Hepatocyte (in vitro differentiated cells): ENCODE data around the gene SYNJ2. TPM values are rescaled to one million over a fixed set of nuclear protein-coding genes. Genes with fewer than 3 reads are reported as not detected.

Source experiments
- DNase-seq: peaks from one replicate; pipeline ENCODE4 v3.0.0-alpha.2; 2016; ENCODE audit warnings: low spot score
- H2AFZ ChIP-seq: fragments of 200-600 bp; sonication (generic); 2 replicates; pipeline ENCODE4 v1.6.0; 2016; ENCODE audit warnings: antibody characterized with exemption, mild to moderate bottlenecking
- H3K27ac ChIP-seq: fragments of 200-600 bp; sonication (generic); 2 replicates; pipeline ENCODE4 v1.5.1; 2016; ENCODE audit warnings: mild to moderate bottlenecking
- H3K27me3 ChIP-seq: fragments of 200-600 bp; sonication (generic); 2 replicates; pipeline ENCODE4 v1.6.1; 2016
- H3K36me3 ChIP-seq: fragments of 200-600 bp; sonication (generic); replicated peaks from 2 replicates; pipeline ENCODE4 v1.5.1; 2016; ENCODE audit warnings: low read depth; ENCODE audit not compliant: insufficient read depth
- H3K4me1 ChIP-seq: fragments of 200-600 bp; sonication (generic); 2 replicates; pipeline ENCODE4 v1.5.1; 2016; ENCODE audit warnings: mild to moderate bottlenecking, moderate library complexity; ENCODE audit not compliant: insufficient read depth
- H3K4me2 ChIP-seq: fragments of 200-600 bp; sonication (generic); 2 replicates; pipeline ENCODE4 v1.6.0; 2016
- H3K4me3 ChIP-seq: fragments of 200-600 bp; sonication (generic); 2 replicates; pipeline ENCODE4 v1.5.1; 2016; ENCODE audit warnings: mild to moderate bottlenecking
- H3K79me2 ChIP-seq: fragments of 200-600 bp; sonication (generic); 2 replicates; pipeline ENCODE4 v1.6.0; 2017; ENCODE audit warnings: mild to moderate bottlenecking
- H3K9me2 ChIP-seq: fragments of 200-600 bp; sonication (generic); replicated peaks from 2 replicates; pipeline ENCODE4 v1.6.0; 2017; ENCODE audit warnings: mild to moderate bottlenecking; ENCODE audit not compliant: insufficient read depth
- H3K9me3 ChIP-seq: fragments of 200-600 bp; sonication (generic); 2 replicates; pipeline ENCODE4 v1.5.1; 2016; ENCODE audit warnings: low read depth, mild to moderate bottlenecking
- H4K20me1 ChIP-seq: fragments of 200-600 bp; sonication (generic); 2 replicates; pipeline ENCODE4 v1.6.0; 2016; ENCODE audit warnings: mild to moderate bottlenecking; ENCODE audit not compliant: insufficient read depth, poor library complexity, severe bottlenecking
- CTCF ChIP-seq: fragments of 200-600 bp; sonication (generic); IDR thresholded peaks from 2 replicates; pipeline ENCODE4 v1.5.1; 2016; ENCODE audit warnings: antibody characterized with exemption, mild to moderate bottlenecking; ENCODE audit not compliant: poor library complexity
- EZH2 ChIP-seq: fragments of 200-600 bp; sonication (generic); IDR thresholded peaks from 2 replicates; pipeline ENCODE4 v1.6.1; 2016; ENCODE audit warnings: antibody characterized with exemption, mild to moderate bottlenecking, borderline replicate concordance
- EZH2phosphoT487 ChIP-seq: fragments of 200-600 bp; sonication (generic); IDR thresholded peaks from one replicate; pipeline ENCODE4 v1.6.1; 2018; ENCODE audit warnings: antibody characterized with exemption, mild to moderate bottlenecking, low read depth, moderate library complexity; ENCODE audit not compliant: unreplicated experiment, severe bottlenecking
- WGBS: methylation state at CpG from one replicate; pipeline ENCODE4 v1.1.6; 2016; ENCODE audit warnings: low lambda C conversion rate; ENCODE audit errors: missing lambda C conversion rate; 5-methylcytosine and 5-hydroxymethylcytosine counted together
- polyA plus RNA-seq: library from polyadenylated mRNA; unstranded; fragments of >200 nt; fragmentation: Nextera tagmentation; extraction: Ambion mirVana; gene quantifications from 2 replicates; pipeline ENCODE4 v1.2.1, GENCODE V29; 2016
- total RNA-seq: library from RNA; depleted of rRNA; stranded (reverse); fragments of >200 nt; gene quantifications from 2 replicates; pipeline ENCODE4 v1.2.3, GENCODE V29; 2014

SYNJ2 gene
- total and polyA plus RNA-seq, 2 experiments from 2014 or later, result 15.4 to 21.4 TPM

- no peak overlapping the region for H2AFZ ChIP-seq
- H3K9me2 ChIP-seq, result no peaks in the 10 kb centered on the region
- no peaks in the 10 kb centered on the region for H3K9me3 ChIP-seq
- H3K79me2 ChIP-seq, result peaks cover 40% of the 10 kb centered on the region
- no peak overlapping the region for H3K4me3 ChIP-seq
- no peaks in the 10 kb centered on the region for H4K20me1 ChIP-seq
- no peak for TF ChIP-seq EZH2
- TF ChIP-seq CTCF, result no peak
- no peak for TF ChIP-seq EZH2phosphoT487
- H3K27me3 ChIP-seq, result no peaks in the 10 kb centered on the region
- DNase-seq, result no peak
- H3K36me3 ChIP-seq, result no peaks in the 10 kb centered on the region
- H3K27ac ChIP-seq, result no peak overlapping the region
- WGBS, result 93% methylated on average over 13 of the region's 13 CpGs
- no peak overlapping the region for H3K4me2 ChIP-seq
- H3K4me1 ChIP-seq, result no peaks in the 10 kb centered on the region
Observed at GRCh38 chr6:158017621-158018040, 36.0 kb downstream of the SYNJ2 start.

DNA sequence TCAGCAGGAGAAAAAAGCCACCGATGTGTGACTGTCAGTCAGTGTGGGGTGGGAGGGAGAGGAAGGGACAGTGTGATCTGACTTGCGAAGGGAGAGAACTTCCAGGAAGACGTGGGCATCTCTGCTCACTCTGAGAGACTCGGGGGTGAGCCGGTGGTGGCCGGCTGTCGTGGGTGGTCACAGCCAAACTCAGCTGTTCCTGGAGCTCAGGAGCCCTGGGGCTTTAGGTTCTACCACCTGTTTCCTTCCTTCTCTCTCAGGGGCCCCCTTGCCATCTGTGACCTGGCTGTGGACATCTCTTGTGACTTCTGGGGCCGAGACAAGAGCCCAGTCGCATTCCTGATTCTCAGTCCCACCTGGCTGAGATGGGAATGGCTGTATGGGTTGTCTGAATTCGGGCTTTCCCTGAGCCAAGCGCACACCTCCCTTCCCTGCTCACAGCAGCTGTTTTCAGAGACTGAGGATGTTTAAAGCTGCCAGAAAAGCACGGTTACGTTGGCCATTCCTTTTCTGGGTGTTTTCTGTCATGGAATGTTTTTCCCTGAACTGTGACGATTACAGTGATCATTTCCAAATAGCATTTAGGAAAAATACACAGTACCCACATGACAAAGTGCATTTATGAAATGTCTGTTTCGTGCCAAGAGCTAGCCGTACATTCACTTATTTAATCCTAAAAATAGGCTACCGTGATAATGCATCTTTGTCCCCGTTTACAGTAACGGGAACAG, 36.5 kb downstream of the SYNJ2 start:
- Histone ChIP-seq H3K36me3 (no peaks in the 10 kb centered on the region), H3K27ac (peak overlapping the region; percentile 34), H3K4me1 (no peaks in the 10 kb centered on the region), H3K4me2 (no peak overlapping the region), H4K20me1 (no peaks in the 10 kb centered on the region), H3K4me3 (no peak overlapping the region), H3K27me3 (no peaks in the 10 kb centered on the region), H3K9me2 (no peaks in the 10 kb centered on the region), H3K79me2 (peaks cover 34% of the 10 kb centered on the region), H2AFZ (no peak overlapping the region), H3K9me3 (no peaks in the 10 kb centered on the region)
- 83% methylated on average over 17 of the region's 19 CpGs for WGBS
- TF ChIP-seq EZH2, result no peak
- no peak for TF ChIP-seq CTCF
- TF ChIP-seq EZH2phosphoT487, result no peak
- no peak for DNase-seq

DNA sequence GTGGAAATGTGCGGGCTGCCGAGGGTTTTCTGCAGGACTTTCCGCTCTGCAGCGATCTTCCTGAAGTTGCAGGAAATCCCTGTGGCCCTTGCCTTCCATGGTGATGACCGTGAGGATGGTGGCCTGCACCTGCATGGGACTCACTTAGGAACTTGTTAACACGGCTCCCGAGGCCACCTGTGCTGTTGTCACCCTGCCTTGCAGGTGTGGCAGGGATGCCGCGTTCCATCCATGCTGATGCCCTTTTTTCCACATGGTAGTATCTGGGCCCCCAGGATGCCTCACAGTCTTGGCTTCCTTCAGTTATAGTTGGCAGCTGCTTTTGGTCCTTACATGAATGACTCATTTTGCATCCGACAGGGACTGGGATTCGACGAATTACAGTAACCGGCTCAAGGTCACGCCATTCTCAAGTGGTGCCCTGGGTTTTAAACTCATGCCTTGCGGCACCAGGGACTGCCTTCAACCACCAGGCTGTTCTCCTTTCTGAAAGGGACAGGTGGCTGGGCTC, 37.2 kb downstream of the SYNJ2 start:
- Histone ChIP-seq H3K27ac (peak overlapping the region; percentile 23), H3K79me2 (peaks cover 27% of the 10 kb centered on the region), H3K36me3 (no peaks in the 10 kb centered on the region), H3K4me3 (no peak overlapping the region), H3K9me2 (no peaks in the 10 kb centered on the region), H3K9me3 (no peaks in the 10 kb centered on the region), H3K4me1 (no peaks in the 10 kb centered on the region), H3K4me2 (no peak overlapping the region), H2AFZ (no peak overlapping the region), H3K27me3 (no peaks in the 10 kb centered on the region), H4K20me1 (no peaks in the 10 kb centered on the region)
- DNase-seq, result no peak
- TF ChIP-seq EZH2 (no peak), EZH2phosphoT487 (no peak), CTCF (no peak)
- WGBS, result 89% methylated on average over 15 of the region's 15 CpGs
